ES-I3 (cell line): ENCODE data around the gene YTHDC2.

ENCODE experiments used
- H3K36me3 ChIP-seq: 2 replicates; pipeline ENCODE4 v1.6.1; 2013; ENCODE audit warnings: mild to moderate bottlenecking, low read length, control low read depth, moderate library complexity; ENCODE audit not compliant: insufficient read depth
- H3K4me1 ChIP-seq: 2 replicates; pipeline ENCODE4 v1.6.1; 2013; ENCODE audit warnings: mild to moderate bottlenecking, control low read depth, low read length; ENCODE audit not compliant: insufficient read depth
- H3K9ac ChIP-seq: 2 replicates; pipeline ENCODE4 v1.6.1; 2013; ENCODE audit warnings: low read depth, mild to moderate bottlenecking, low read length, moderate library complexity
- H3K9me3 ChIP-seq: 2 replicates; pipeline ENCODE4 v1.6.1; 2013; ENCODE audit warnings: mild to moderate bottlenecking, low read length, moderate library complexity; ENCODE audit not compliant: control insufficient read depth, insufficient read depth

The YTHDC2 gene

DNA sequence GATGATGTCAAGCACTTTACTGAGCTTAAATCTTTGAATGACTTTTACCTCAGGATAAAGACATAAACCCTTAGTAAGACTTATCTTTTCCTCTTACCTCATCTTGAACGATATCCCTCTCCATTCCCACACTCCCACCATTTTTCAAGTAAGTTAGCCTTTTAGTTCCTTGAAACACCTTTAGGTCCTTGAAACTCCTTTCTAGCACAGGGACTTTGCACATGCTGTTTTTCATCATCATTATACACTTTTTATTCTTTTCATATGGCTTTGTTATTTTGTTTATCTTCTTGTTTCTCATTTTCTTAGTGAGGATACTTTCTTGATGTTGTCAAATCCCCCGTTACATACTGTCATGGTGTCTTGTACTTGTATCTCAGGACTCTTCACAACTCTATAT, 24.8 kb downstream of the YTHDC2 start:
- no peaks in the 10 kb centered on the region for H3K36me3 ChIP-seq
- H3K9ac ChIP-seq, result no peak overlapping the region
- no peaks in the 10 kb centered on the region; the same call in 1 of the 2 replicates for H3K9me3 ChIP-seq
- no peaks in the 10 kb centered on the region for H3K4me1 ChIP-seq

DNA sequence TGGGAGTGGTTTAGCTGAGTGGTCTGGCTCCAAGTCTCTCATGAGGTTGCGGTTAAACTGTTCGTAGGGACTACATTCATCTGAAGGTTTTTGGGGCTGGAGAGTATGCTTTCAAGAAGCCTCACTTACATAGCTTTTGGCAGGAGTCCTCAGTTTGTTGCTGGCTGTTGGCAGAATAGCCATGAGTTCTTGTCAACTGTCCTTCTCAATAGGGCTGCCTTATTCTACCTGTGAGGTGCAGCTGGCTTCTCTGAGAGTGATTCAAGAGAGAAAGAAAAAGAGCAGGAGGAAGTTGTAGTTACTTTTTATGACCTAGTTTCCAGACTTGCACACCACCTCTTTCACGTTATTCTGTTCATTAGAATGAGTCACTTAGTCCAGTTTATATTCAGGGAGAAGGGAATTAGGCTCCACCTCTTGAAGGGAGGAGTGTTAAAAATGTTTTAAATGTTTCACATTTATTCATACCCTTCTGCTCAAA, 33.2 kb downstream of the YTHDC2 start:
- H3K9me3 ChIP-seq, result no peaks in the 10 kb centered on the region; the same call in 1 of the 2 replicates
- no peak overlapping the region for H3K9ac ChIP-seq
- no peaks in the 10 kb centered on the region for H3K4me1 ChIP-seq
- H3K36me3 ChIP-seq, result no peaks in the 10 kb centered on the region

DNA sequence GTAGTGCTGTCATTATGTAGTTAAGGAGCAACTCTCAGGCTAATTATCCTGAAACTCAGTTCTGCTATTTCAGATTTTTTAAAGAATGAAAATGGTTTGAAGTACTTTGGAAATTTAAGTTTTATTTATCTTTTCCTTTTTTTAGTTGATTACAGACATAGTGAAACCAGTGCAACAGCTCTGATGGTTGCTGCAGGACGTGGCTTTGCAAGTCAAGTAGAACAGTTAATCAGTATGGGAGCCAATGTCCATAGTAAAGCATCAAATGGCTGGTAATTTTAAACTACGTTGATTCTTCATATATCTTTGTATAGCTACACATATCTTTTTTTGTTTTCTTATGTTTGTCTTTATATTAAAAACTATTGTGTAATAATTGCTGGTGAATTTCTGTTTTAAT, 34.9 kb downstream of the YTHDC2 start:
- H3K4me1 ChIP-seq, result no peaks in the 10 kb centered on the region
- no peak overlapping the region for H3K9ac ChIP-seq
- H3K36me3 ChIP-seq, result no peaks in the 10 kb centered on the region
- H3K9me3 ChIP-seq, result no peaks in the 10 kb centered on the region

DNA sequence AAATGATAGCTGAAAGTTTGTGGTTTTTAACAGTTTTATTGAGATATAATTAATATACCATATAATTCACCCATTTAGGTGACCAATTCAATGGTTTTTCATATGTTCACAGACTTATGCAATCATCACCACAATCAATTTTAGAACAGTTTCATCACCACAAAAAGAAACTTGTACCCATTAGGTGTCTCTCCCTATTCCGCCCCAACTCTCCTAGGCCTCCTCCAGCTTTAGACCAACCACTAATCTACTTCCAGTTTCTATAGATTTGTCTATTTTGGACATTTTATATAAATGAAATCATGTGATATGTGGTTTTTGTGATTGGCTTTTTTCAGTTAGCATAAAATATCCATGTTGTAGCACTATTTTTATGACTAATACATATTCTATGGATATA, 38.6 kb downstream of the YTHDC2 start:
- Histone ChIP-seq H3K4me1 (peaks cover 3% of the 10 kb centered on the region; the same call in 1 of the 2 replicates), H3K36me3 (no peaks in the 10 kb centered on the region), H3K9ac (no peak overlapping the region), H3K9me3 (no peaks in the 10 kb centered on the region)

DNA sequence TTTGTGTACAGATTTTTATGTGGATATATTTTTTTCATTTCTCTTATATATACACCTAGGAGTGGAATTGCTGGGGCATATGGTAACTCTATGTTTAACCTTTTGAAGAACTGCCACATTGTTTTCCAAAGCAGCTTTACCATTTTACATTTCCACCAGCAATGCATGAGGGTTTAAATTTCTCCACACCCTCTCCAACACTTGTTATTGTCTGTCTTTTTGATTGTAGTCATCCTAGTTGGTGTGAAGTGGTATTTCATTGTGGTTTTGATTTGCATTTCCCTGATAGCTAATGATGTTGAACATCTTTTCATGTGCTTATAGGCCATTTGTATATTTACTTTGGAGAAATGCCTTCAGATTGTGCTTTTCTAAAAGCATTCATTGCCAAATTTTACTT, 39.1 kb downstream of the YTHDC2 start:
- Histone ChIP-seq H3K36me3 (no peaks in the 10 kb centered on the region), H3K9ac (no peak overlapping the region), H3K4me1 (peaks cover 3% of the 10 kb centered on the region; the same call in 1 of the 2 replicates), H3K9me3 (no peaks in the 10 kb centered on the region)

DNA sequence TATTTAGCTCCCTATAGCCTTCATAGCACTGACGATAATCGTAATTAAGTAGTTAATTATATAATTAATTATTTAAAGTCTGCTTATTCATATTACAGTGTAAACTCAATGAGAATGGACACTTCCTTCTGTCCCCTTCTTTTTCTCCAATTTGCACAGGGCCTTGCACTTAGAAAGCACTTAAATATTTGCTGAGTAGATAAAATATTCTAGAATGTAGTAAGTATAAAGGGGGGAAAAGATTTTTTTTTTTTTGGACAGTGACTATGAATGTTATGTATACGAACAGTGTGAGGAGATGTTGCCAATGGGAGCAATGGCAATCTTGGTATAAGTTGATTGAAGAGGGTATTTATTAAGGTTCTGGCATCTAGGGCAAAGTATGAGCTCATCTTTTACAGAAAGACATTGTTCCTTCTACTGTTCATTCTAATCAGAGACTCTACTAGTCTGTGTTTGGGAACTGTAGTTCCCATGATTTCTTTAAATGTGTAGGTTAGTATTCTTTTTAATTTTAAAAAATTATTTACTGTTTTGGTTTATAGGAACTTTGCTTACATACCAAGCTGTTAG, 49.4 kb downstream of the YTHDC2 start:
- H3K4me1 ChIP-seq, result no peaks in the 10 kb centered on the region
- H3K36me3 ChIP-seq, result peaks cover 2% of the 10 kb centered on the region
- no peak overlapping the region for H3K9ac ChIP-seq
- H3K9me3 ChIP-seq, result no peaks in the 10 kb centered on the region

DNA sequence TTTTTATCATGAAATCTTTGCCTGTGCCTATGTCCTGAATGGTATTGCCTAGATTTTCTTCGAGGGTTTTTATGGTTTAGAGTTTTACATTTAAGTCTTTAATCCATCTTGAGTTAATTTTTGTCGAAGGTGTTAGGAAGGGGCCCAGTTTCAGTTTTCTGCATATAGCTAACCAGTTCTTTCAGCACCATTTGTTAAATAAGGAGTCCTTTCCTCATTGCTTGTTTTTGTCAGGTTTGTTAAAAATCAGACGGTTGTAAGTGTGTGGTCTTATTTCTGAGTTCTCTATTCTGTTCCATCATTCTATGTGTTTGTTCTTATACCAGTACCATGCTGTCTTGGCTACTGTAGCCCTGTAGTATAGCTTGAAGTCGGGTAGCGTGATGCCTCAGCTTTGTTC, 55.9 kb downstream of the YTHDC2 start:
- Histone ChIP-seq H3K36me3 (peaks cover 2% of the 10 kb centered on the region), H3K4me1 (no peaks in the 10 kb centered on the region), H3K9me3 (no peaks in the 10 kb centered on the region), H3K9ac (no peak overlapping the region)

DNA sequence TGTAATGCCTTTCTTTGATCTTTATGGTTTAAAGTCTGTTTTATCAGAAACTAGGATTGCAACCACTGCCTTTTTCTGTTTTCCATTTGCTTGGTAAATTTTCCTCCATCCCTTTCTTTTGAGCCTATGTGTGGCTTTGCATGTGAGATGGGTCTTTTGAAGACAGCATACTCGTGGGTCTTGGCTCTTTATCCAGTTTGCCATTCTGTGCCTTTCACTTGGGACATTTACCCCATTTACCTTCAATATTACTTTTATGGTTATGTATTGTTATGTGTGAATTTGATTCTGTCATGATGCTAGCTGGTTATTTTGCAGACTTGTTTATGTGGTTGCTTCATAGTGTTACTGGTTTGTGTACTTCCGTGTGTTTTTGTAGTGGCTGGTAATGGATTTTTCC, 59.2 kb downstream of the YTHDC2 start:
- H3K9ac ChIP-seq, result no peak overlapping the region
- H3K4me1 ChIP-seq, result no peaks in the 10 kb centered on the region
- no peaks in the 10 kb centered on the region for H3K36me3 ChIP-seq
- H3K9me3 ChIP-seq, result no peaks in the 10 kb centered on the region

DNA sequence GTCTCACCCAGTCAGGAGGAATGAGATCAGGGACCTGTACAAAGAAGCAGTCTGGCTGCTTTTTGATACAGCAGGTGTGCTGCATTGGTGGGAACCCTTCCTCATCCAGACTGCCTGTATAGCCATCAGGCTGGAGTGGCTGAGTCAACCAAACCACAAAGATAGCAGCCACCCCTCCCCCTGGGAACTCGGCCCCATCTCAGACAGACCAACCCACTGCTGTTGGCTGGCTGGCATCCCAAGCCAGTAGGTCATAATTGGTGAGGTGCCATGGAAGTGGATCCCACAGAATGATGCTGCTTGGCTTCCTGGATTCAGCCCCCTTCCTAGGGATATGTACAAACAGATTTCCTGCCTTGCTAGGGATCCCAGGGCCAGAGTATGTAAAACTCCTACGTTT, 60.9 kb downstream of the YTHDC2 start:
- H3K4me1 ChIP-seq, result no peaks in the 10 kb centered on the region
- no peaks in the 10 kb centered on the region for H3K9me3 ChIP-seq
- H3K9ac ChIP-seq, result no peak overlapping the region
- no peaks in the 10 kb centered on the region for H3K36me3 ChIP-seq

DNA sequence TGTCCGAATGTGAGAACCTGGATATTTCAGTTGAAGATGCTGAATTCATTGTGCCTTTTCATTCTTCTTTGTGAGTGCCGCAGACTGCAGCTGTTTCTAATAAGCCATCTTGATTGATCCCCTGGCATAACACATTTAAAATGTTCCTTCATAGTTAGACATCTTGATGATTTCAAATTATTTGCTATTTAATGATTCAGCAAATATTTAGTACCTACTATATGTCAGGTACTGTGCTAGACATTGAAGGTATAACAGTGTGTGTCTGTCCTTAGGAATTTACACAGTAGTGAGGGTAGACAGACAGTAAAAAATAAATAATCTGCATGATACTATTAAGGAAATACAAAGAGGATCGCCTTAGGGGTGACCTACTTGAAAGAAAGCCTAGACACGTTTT, 61.6 kb downstream of the YTHDC2 start:
- Histone ChIP-seq H3K9ac (no peak overlapping the region), H3K36me3 (no peaks in the 10 kb centered on the region), H3K4me1 (no peaks in the 10 kb centered on the region), H3K9me3 (no peaks in the 10 kb centered on the region)

DNA sequence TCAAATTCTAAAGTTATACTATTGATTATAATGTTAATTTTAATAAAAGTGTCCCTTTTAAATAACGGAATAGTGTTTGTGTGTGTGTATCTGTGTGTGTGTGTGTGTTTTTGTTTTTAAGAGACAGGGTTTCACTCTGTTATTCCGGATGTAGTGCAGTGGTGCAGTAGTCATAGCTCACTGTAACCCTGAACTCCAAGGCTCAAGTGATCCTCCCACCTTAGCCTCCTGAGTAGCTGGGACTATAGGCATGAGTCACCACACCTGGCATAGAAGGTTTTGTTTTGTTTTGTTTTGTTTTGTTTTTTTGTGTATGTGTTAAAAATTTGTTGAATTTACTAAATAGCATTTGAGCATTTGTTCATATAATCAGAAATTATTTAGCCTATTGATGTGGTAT, 64.6 kb downstream of the YTHDC2 start:
- H3K36me3 ChIP-seq, result no peaks in the 10 kb centered on the region
- no peaks in the 10 kb centered on the region for H3K4me1 ChIP-seq
- no peaks in the 10 kb centered on the region for H3K9me3 ChIP-seq
- no peak overlapping the region for H3K9ac ChIP-seq

DNA sequence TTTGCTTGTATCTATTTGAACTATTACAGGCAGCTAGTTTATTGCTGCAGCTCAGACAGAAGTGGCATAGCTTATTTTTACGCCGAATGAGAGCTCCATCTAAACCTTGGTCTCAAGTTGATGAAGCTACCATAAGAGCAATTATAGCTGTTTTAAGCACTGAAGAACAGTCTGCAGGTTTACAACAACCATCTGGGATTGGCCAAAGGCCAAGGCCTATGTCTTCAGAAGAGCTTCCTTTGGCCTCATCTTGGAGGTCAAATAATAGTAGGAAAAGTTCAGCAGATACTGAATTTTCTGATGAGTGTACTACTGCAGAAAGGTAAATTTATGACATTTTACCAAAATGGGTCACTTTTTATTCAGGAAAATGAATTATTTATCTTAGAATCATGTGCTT, 67.9 kb downstream of the YTHDC2 start:
- H3K36me3 ChIP-seq, result no peaks in the 10 kb centered on the region
- H3K9me3 ChIP-seq, result no peaks in the 10 kb centered on the region
- H3K4me1 ChIP-seq, result no peaks in the 10 kb centered on the region
- no peak overlapping the region for H3K9ac ChIP-seq

DNA sequence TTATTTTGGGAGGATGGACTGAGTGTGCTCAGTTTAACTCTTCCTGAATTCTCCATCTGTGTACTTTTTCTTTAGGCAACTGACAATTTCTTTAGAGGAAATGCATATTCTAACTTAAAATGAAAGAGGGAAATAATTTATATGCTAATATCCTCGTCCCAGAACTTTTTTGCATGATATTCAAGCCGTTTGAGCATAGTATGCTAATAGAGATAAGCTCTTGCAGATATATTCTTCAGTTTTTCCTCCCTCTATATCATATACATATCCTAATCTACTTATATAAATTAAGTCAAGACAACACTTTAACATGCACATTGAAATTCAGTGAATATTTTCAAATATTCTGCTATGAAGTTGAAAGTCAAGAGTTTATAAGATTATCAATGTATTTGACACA, 84.7 kb downstream of the YTHDC2 start:
- H3K9ac ChIP-seq, result no peak overlapping the region
- H3K36me3 ChIP-seq, result no peaks in the 10 kb centered on the region
- no peaks in the 10 kb centered on the region for H3K9me3 ChIP-seq
- peaks cover 4% of the 10 kb centered on the region; the same call in 1 of the 2 replicates for H3K4me1 ChIP-seq

DNA sequence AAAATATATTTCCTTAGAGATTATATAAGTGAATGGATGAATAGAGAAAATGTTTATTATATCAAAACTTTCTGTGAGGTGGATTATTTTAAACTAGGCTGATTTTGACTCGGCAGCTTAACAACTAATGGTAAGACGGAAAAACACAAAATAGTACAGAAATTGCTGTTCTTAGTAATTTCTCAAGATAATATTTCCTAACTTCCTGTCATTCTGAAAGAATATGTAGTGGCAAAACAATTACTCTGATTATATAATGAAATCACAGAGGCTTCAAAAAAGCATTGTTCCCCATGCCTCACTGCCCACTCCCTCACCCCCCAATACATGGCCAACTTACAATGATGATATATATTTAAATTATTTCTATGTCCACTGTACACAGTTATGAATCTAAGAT, 85.4 kb downstream of the YTHDC2 start:
- Histone ChIP-seq H3K4me1 (no peaks in the 10 kb centered on the region; the same call in 1 of the 2 replicates), H3K9me3 (no peaks in the 10 kb centered on the region), H3K36me3 (no peaks in the 10 kb centered on the region), H3K9ac (no peak overlapping the region)

DNA sequence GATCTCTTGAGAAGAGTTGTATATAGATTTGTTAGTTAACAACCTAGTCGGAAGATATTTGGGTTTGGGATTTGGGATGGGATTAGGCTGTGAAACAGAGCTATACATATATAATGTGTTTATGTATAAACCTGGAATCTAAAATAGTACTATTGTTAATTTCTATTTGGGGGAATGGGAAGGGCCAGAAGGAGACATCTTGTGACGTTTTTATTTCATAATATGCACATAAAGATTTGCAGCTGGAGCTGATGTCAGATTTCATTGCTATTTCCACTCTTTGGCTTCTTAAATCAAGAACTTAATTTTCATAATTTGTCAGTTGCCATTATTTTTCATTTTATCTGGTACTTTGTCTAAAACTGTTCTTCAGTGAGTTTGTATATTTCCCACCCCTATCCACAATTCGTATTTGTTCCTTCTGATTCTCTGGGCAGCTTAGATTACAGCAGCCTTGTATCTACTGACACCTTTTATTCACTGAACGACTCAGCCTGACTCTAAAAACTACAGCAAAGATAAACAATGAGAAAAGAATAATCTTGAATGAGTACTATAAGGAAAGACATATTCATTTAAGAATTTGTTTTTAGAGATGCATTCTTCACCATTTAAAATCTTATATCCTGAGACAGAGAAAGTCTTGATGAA, 86.9 kb downstream of the YTHDC2 start:
- Histone ChIP-seq H3K9ac (no peak overlapping the region), H3K36me3 (no peaks in the 10 kb centered on the region), H3K9me3 (no peaks in the 10 kb centered on the region), H3K4me1 (no peaks in the 10 kb centered on the region; the same call in 1 of the 2 replicates)
